Diencephalon (tissue), 1 donor: Measurements from ENCODE around the gene VPS16. TPM values are rescaled to one million over a fixed set of nuclear protein-coding genes. Genes with fewer than 3 reads are reported as not detected.

Experiments
- total RNA-seq: library from RNA; depleted of rRNA; stranded (reverse); fragments of >200 nt; gene quantifications from one replicate; pipeline ENCODE4 v1.2.3, GENCODE V29; 2014

The VPS16 gene
- 44.5 TPM for total RNA-seq

GRCh38 chr20:2840138-2840966 is at the start of gene VPS16, which contains the start of gene PCED1A:
Gene VPS16 (plus strand): TSS chr20:2840745. CDS start chr20:2840775, 30 bp downstream.
Gene PCED1A (minus strand): TSS chr20:2840655. CDS start chr20:2839912, 743 bp downstream.

GRCh38 chr20:2800521-2801285 is 39.8 kb upstream of the VPS16 start, which contains the start of gene CPXM1:
Gene CPXM1 (minus strand): TSS chr20:2800627. CDS start chr20:2800572, 55 bp downstream.

GRCh38 chr20:2814587-2815051 is 25.9 kb upstream of the VPS16 start, which contains the start of gene C20orf141:
Gene C20orf141 (plus strand): TSS chr20:2814987. CDS start chr20:2815185, 198 bp downstream.

GRCh38 chr20:2816030-2816582 is 24.4 kb upstream of the VPS16 start, which contains the start of gene TMEM239:
Gene TMEM239 (plus strand): TSS chr20:2816364. CDS start chr20:2816555, 191 bp downstream.

GRCh38 chr20:2873010-2873746 is 32.6 kb downstream of the VPS16 start, which contains the start of gene PTPRA:
Gene PTPRA (plus strand): TSS chr20:2873481. CDS start chr20:2964278, 90,797 bp downstream.

Other genes with a start within 250 kb of the VPS16 start
- 127 TPM for gene NOP56, start 188.1 kb upstream of the VPS16 start, total RNA-seq
- 69.7 TPM for gene IDH3B, start 176.5 kb upstream of the VPS16 start, total RNA-seq
- gene EBF4, start 148.0 kb upstream of the VPS16 start, total RNA-seq: 15.7 TPM
- 12.0 TPM for gene CPXM1, start 40.1 kb upstream of the VPS16 start, total RNA-seq
- gene C20orf141, start 25.8 kb upstream of the VPS16 start, total RNA-seq: not detected
- gene TMEM239, start 24.4 kb upstream of the VPS16 start, total RNA-seq: not detected
- 18.0 TPM for gene PCED1A, start 90 bp upstream of the VPS16 start, total RNA-seq
- 175 TPM for gene PTPRA, start 32.7 kb downstream of the VPS16 start, total RNA-seq
- gene GNRH2, start 202.9 kb downstream of the VPS16 start, total RNA-seq: not detected
- 31.4 TPM for gene MRPS26, start 205.3 kb downstream of the VPS16 start, total RNA-seq
- 46.4 TPM for gene OXT, start 230.9 kb downstream of the VPS16 start, total RNA-seq
- 51.9 TPM for gene AVP, start 244.0 kb downstream of the VPS16 start, total RNA-seq